Hematopoietic multipotent progenitor cell treated with erythropoietin and hydrocortisone succinate and interleukin-3 and kit ligand, for 8 days (in vitro differentiated cells): ENCODE measurements around the gene PRKN.

ENCODE experiments used
- DNase-seq: peaks from one replicate; pipeline ENCODE4 v3.0.0-alpha.2; 2015

PRKN gene

DNA sequence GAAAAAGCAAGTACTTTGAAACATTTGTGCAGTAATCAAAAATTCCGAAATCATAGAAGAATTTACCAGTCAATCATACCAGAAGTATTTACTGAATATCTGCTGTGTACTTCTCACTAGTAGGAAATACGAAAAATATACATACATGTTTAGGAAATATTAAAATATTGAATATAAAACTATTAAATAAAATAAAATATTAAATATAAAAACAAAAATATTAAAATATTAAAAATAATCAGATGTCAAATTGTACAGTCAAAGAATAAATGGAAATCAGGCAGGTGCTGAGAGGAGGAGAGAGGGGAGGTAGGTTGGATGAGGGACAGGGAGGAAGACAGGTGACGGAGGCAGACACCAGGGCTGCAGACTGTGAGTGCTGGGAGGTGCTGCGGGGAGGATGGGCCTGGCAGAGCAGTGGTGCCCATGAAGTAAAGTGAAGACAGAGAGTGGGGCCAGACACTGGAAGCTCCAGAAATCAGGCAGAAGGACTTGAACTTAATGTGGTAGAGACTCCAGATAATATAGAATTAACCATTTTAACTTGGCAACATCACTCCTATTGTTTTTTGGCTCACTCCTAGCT, 55.9 kb downstream of the PRKN start:
- DNase-seq, result no peak

DNA sequence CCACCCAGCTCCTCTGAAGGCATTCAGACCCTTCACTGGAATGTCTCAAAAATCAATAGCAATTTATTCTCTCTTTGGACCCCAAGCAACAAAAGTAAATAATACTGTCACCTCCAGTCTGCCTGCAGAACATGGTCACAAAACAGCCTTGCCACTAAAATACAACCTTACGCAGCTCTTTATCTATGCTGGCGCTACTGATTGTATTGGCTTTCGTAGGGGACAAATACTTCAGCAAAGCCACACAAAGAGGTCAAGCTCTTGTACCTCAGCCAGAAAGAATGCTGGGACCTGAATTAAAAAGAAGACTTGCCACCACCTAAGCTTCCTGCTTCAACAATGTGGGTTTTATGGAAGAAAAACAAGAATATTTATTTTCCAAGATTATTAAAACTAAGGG, 57.2 kb downstream of the PRKN start:
- no peak for DNase-seq

DNA sequence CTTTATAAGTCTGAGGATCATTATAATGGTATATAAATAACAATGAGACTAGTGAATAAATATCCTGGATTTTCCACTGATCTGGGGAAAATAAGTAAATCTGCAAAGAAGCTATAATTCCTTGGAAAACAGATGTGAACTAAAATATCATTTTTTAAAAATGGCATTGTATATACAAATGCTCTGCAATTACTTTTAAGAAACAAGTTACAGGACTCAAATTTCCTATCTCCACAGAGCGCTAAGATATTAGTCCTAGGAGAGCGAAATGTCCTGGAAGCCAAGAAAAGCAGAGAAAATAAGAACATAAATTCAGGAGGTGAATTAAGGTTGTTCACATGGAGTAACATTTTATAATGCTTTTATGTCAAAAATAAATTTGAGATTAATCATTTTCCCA, 61.3 kb downstream of the PRKN start:
- no peak for DNase-seq

DNA sequence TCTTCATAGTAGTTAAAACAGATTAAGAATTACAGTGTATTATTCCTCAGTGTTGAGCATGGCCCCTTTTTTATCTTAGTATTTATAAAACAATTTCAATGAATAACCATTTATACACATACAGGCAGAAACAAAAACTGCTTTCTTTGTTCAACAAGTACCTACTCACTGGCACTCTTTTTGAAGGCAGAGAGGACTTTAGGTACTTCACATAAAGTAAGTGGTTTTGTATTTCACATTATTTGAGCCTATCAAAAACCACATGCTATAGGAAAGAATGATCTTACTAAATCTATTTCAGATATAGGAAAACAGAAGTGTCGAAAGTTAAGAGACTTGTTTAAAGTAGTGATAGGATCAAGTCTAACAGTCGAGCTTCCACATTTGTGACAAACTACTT, 73.8 kb downstream of the PRKN start:
- no peak for DNase-seq

DNA sequence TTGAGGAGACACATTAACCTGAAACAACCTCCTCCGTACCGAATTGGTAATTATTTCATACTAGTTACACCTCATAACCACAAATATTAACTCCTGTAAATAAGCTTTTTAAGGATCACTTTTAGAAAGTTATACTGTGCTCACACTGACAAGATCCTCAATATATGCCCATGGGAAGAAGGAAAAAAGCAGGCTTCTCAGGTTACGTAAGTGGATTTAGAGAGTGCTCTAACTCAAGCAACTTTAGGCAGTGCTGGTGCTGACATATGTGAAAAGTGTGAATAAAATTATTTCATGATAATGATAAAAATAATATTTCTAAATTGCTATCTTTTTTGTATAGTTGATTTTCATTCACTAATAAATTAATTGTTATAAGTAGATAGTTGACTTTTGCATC, 76.1 kb downstream of the PRKN start:
- DNase-seq, result no peak

DNA sequence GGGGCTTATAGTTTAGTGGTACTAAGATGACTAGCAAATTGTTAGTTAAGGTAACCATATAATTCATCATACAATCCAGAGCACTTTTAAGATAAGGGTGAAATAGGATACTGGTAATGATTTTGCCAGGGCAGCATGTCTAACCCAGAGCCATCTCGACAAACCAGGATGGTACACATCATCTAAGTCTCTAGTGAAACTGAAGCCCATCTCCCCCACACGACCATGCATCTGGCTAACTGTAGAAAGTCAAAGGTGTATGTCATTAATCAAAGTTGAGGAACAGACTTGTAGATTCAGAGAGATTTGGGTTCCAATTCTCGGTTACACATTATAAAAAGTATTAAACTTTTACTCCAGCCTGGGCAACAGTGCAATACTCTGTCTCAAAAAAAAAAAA, 78.3 kb downstream of the PRKN start:
- DNase-seq, result no peak

DNA sequence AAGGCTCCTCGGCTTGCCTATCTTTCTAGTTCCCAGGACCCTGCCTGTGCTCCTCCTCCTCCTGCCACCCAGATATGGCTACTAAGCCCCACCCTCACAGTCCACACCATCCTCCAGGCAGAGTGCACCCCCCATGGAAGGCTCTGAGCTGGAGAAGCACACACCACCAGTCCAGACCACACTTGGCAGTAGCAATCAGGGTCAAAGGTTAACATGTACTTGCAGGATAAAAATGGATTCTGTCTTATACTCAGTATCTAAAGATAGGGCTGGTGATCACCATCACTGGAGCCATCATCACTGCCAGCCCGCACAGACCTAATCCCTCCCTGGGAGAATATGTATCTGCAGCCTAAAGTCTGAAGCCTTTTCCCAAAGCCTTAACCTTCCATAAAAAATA, 83.4 kb downstream of the PRKN start:
- DNase-seq, result no peak

DNA sequence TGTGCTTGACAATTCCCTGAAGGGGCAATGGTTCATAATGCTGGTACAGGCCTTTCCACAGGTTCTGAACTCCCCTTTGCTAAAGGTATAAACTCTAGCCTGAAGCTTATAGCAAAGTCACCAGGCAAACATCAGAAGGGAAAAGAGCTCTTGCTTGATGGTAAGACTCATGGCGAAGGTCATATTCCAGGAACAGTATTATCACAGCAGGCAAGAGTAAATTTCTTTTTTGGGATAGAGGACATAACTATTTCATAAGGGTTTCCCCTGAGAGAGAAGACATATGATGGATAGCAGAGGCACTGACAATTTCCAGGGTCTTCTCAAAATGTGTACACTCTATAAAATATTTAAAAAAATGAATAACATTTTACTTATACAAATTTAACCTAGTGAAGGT, 86.8 kb downstream of the PRKN start:
- no peak for DNase-seq

DNA sequence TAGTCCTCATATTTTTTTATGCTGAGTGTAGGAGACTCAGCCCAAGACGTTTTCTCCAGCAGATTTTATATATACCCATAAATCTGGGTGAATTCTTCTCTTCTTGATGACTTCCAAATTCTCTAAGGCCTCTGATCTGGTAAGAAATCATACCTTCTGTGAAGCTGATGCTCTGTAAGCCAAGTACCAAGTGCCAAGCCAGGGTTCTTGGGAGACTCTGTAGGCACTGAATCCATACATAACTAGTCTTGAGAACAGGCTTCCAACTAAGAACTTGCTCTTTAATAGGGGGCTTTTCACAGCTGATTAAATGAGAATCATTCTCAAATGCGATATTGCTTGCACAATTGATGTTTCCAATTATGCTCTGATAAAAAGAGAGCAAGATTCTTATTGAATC, 87.6 kb downstream of the PRKN start:
- DNase-seq, result no peak

DNA sequence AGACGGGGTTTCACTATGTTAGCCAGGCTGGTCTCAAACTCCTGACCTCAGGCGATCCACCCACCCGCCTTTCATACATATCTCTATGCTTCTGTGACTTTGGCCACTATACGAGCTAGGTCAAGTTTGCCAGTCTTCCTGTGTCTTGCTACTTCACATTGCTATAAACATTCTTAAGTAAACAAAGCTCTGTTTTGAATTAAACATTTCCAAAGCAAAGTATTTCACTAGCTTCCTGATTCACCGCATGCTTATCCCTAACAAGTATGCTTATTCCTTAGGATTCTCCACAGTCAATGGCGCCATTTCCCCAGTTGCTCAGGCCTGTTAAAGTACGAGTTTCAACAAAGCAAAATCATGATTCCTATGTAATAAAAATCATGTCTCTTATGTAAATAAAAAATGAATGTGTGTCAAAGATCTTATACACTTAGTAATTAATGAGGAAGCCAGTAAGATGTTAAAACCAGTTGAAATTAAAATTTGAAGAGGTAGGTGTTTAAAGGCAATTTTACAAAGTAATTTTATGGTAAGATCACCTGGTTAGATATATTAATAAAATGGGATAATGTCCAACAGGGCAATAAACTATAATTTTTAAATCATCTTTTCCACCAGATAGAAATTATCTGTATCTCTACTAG, 88.5 kb downstream of the PRKN start:
- no peak for DNase-seq

DNA sequence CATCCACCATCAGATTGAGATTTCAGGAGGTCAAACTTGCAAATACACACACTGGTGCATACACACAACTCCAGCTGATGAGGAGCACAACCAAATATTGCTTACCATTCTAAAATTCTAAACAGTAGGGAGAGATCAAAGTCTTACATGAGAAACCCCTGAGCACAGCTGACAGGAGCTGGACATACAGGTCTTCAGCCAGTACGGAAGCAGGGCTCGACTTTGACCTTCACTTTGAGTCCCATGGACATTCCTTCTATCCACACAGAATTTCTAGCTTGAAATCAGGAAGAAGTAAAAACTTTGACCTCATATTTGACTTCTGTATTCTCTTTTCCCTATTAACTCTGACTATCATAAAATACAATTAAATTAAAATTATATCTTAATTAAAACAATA, 90.2 kb downstream of the PRKN start:
- no peak for DNase-seq

DNA sequence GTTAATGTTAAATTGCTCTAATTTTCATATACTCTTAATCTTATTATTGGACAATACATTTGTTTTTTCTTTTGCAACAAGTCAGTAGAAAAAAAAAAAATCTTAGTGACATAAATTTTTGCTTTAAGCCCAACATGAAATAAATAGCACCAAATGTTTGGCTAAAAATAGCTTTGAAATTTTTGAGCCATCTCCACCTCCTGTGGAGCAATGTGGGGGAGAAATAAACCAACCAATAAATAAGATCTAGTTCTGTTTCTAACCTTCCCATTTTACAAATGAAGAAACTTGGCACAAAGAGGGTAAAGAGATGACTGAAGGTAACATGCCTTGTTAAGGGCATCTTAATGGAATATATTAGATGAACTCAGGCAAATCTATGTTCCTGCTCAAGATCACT, 91.4 kb downstream of the PRKN start:
- no peak for DNase-seq

DNA sequence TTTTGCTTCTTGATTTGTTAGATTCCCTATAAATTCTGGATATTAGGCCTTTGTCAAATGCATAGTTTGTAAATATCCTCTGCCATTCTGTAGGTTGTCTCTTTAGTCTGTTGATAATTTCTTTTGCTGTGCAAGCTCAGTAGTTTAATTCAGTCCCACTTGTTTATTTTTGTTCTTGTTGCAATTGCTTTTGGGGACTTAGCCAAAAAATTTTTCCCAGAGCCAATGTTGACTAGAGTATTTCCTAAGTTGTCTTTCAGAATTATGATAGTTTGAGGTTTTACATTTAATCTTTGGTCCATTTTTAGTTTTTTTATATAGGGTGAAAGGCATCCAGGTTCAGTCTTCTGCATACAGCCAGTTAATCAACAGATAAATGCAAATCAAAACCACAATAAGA, 96.0 kb downstream of the PRKN start:
- no peak for DNase-seq

DNA sequence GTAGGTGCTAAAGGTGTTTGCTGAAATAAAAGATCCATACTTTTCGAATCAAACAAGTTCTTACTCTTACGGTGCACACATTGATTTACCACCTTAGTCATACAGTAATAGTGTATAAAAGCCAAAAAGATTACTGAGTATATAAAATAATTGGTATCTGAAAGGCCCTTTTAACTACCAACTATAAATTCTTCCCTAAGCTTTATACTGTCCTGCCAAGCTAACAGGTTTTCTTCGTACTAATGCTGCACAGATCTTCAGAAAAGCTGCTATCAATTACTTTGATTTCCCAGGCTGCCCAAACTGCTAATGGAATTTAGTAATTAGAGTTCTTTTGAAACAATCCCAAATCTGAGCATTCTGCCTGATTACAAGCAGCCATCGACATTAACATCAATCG, 97.5 kb downstream of the PRKN start:
- no peak for DNase-seq

DNA sequence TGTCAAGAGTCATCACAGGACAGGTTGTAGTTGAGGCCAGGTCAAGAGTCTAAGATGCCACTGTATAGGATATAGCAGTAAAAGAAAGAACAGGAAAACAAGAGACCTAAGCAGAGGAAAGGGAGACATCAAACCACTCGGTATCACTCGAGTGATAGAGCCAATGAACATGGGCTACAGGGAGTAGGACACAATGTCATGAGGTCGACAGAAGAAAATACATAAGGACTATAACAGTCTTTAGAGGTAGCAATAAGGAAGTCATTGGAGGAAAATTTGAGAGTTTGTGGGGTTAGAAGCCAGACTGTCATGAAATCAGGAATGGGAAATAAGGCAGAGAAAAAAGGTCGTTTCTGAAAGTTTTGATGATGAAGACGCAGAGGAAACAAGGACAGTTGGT, 99.7 kb downstream of the PRKN start:
- no peak for DNase-seq

DNA sequence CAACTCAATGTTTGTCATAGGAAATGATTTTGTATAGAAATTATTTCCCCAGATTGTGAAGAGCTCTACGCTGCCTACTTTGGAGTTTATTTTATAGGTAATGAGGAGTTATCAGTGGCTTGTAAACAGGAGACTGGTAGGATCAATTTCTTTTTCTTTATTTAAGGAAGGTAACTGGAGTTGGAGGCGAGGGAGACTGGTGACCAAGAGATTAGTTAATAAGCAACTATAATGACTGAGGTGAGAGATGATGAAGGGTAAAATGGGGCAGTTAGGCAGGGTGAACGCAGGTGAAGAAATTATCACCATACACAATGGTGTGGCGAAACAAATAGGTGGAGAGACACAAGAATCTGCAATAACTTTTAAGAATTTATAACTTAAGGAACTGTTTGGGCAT, 100.2 kb downstream of the PRKN start:
- no peak for DNase-seq

DNA sequence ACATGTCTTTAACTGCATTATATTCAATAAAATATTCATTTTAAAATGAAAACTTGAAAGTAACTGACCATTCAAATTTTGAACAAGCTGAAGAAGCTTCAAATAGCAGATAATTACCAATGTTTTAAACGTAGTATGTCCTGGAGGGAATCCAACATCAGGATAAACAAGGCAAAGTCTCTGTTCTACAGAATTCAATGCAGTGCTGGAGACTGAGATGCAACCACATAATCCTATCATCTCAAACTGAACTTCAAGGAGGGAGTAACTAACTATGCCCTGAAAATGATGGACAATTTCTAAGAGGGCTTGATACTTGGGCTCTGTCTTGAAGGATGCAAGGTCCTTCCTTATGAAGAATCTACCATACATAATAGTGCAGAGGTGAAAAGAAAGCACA, 100.7 kb downstream of the PRKN start:
- DNase-seq, result no peak

DNA sequence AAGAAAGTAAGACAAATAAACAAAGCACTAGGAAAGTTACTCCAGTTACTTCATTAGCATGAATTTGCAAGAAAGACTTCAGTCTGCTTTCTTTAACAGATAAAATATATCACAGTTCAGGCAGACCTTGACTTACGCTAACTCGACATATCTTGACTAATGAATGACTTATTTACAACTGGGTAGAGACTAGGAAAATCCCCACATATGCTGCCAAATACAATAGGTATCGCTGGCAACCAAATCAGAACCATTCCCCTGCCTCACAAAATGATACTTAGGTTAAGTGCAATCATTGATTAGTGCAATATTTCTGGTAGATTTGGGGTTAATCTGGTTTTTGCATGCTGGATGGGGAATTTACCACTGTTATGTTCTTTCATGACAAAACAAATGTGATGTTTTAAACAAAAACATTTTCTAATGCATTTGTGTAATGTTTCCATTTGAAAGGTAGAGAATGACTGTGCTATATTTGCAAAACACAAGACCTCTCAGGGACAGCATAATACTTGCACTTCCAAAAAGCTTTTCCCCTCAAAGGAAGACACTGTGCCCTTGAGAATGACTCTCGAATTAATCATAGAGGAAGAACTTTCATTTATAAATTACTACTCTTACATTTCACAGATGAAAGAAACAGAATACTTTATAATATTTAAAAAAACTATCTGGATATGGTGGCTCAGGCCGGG, 101.6 kb downstream of the PRKN start:
- no peak for DNase-seq

DNA sequence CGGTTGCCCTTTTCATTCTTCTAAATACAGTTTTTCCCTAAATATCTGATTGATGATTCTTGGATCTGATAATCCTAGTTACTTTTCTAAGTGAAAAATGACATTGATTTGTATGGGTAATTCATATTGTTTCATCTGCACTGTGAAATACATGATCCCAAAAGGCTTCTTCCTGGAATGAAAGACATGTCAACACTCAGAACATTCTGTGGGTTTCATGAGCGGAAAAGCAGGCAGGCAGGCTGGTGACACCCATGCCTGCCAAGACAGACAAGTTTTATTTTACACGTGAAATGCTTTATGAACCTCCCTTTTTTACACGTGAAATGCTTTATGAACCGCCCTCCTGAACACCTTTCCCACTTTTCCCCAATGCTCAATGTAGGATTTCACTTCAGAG, 105.0 kb downstream of the PRKN start:
- DNase-seq, result no peak

DNA sequence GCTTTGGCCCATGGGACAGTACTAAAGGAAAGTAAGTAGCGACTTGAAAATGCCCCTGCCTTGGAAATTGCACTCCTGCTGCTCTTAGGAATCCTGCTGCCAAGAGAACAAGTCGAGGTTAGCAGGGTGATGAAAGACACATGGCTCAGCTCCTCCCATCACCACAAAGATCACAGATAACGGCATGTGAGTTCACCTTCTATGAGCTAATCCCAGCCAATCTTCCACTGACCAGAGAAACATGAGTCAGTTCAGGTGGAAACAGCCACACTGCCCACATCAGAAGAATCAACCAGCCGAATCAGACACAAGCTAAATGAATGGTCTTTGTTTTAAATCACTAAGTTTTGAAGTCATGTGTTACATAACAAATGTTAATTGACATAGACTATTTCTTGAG, 106.3 kb downstream of the PRKN start:
- DNase-seq, result no peak

DNA sequence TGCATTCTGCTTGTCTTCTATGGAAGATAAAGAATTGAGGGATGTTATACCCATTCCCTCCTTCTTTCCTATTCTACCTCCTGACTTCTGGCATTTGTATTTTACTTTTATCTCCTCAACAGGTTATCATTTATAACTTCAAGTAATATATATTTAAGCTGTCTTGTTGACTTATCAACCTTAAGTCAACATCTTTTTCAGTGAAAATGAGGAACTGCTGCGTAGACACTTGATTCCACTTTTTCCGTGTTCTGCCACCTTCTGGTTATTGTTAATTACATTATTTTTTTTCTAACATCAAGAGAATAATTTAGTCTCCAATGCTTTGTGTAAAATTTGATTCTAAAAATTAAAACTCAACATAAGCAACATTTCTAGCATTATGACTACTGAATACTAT, 107.5 kb downstream of the PRKN start:
- no peak for DNase-seq

DNA sequence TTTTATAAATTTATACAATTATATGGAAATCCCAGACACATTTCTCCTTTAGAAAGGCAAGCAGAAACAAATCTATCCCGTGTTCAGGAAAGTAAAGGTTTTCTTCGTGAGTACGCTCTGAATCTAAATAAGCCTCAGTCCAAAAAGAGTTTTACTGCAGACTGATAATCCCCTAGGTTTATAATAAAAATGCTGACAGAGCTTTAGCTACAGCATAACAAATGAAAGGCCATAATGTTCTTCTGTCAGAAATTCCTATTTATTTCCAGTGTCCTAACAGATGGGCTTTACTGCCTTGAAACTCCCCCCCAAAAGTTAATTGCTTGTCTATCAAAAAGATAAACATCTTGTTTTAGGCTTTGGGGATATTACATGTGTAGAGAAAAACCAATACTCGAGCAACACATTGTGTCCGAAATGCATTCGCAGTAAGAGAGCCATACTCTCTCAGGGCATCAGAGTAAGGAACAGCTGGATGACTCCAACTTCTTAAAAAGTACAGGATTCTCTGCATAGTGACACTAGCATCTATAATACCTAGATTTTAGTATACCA, 109.0 kb downstream of the PRKN start:
- no peak for DNase-seq

DNA sequence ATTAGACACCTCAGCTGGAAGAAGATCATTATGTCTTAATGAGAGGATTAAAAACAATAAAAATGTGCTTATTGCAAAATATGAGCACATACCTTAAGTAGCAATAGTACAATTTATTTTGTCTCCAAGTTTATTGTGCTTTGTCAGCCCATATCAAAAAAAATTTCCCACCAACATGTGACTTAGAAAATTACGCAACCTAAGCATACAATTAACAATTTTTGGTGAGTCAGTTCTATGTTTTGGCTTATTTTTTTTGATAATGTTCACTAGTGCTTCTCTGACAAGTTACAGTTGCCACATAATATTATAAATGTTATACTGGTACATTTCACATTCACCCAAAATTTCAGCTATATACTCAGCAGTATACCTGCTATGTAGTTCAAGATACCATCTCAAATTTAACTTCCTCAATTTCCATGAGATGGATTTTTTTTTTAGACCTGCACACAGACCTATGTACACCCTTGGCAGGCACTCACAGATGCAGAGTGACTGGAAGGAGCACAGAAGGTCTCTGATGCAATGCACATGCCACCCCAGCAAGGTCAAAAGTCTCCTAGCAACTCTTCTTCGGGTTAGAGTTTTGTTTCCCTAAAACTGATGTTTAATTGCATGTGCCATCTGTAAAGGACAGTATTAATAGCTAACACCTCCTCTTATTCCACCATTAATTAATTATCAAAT, 112.4 kb downstream of the PRKN start:
- no peak for DNase-seq

DNA sequence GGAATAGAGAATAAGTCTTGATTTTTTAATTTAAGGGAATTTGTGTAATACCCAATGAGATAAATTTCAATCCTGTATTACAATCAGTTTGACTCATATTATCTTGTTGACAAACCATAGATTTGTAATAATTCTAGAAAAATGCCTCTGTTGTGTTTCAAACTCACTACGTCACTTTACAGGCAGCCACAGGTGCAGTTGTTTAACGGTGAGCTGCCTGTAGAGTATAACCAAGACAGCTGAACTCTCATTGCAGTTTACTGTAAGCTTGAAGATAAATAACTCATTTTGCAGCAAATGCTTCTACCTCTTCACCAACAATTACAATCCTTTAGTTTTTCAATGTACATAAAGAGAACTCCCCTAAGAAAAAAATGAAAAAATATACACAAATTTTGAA, 114.3 kb downstream of the PRKN start:
- DNase-seq, result no peak
